Activated naive CD4-positive, alpha-beta T cell treated with anti-CD3 and anti-CD28 coated beads, Interleukin-2, amount 50 U/mL, for 24 hours (primary cell): ENCODE measurements around the gene CEP164.
"Not testable (repeated sequence)": the region's sequence is repeated elsewhere in the genome, so short reads cannot be mapped to it uniquely, and the experiment has no call there.

Source experiments
- H3K27ac Mint-ChIP-seq: one replicate; pipeline ENCODE4 v1.8.0; 2021; ENCODE audit warnings: mild to moderate bottlenecking, mixed read lengths
- H3K27me3 Mint-ChIP-seq: one replicate; pipeline ENCODE4 v1.8.0; 2021; ENCODE audit warnings: mixed read lengths
- H3K36me3 Mint-ChIP-seq: one replicate; pipeline ENCODE4 v1.8.0; 2021; ENCODE audit warnings: mixed read lengths
- H3K4me1 Mint-ChIP-seq: one replicate; pipeline ENCODE4 v1.8.0; 2021; ENCODE audit warnings: mixed read lengths
- H3K4me3 Mint-ChIP-seq: one replicate; pipeline ENCODE4 v1.8.0; 2021; ENCODE audit warnings: mild to moderate bottlenecking, mixed read lengths
- H3K9me3 Mint-ChIP-seq: one replicate; pipeline ENCODE4 v1.8.0; 2021; ENCODE audit warnings: mixed read lengths

Gene CEP164

GRCh38 chr11:117442049-117442868 is 114.6 kb downstream of the CEP164 start:
- Mint-ChIP-seq H3K4me3 (no peak overlapping the region), H3K27me3 (peaks cover 7% of the 10 kb centered on the region), H3K36me3 (no peaks in the 10 kb centered on the region), H3K4me1 (no peaks in the 10 kb centered on the region), H3K9me3 (no peaks in the 10 kb centered on the region), H3K27ac (no peak overlapping the region)

GRCh38 chr11:117442869-117443239 is 115.2 kb downstream of the CEP164 start:
- Mint-ChIP-seq H3K36me3 (no peaks in the 10 kb centered on the region), H3K4me1 (no peaks in the 10 kb centered on the region), H3K9me3 (no peaks in the 10 kb centered on the region), H3K4me3 (no peak overlapping the region), H3K27ac (peak overlapping the region; percentile 32), H3K27me3 (peaks cover 7% of the 10 kb centered on the region)

GRCh38 chr11:117443266-117444186 is 115.9 kb downstream of the CEP164 start:
- Mint-ChIP-seq H3K27me3 (peaks cover 7% of the 10 kb centered on the region), H3K36me3 (no peaks in the 10 kb centered on the region), H3K4me1 (no peaks in the 10 kb centered on the region), H3K4me3 (no peak overlapping the region), H3K27ac (no peak overlapping the region), H3K9me3 (no peaks in the 10 kb centered on the region)

- Mint-ChIP-seq H3K4me3 (no peak overlapping the region), H3K4me1 (no peaks in the 10 kb centered on the region), H3K36me3 (no peaks in the 10 kb centered on the region), H3K27me3 (peaks cover 6% of the 10 kb centered on the region), H3K9me3 (no peaks in the 10 kb centered on the region), H3K27ac (no peak overlapping the region)
These were observed 116.6 kb downstream of the CEP164 start for GRCh38 chr11:117444256-117444655.

GRCh38 chr11:117444711-117445658 is 117.3 kb downstream of the CEP164 start:
- H3K27me3 Mint-ChIP-seq: peaks cover 6% of the 10 kb centered on the region
- H3K36me3 Mint-ChIP-seq: no peaks in the 10 kb centered on the region

GRCh38 chr11:117449111-117449693 is 121.5 kb downstream of the CEP164 start:
- H3K4me1 Mint-ChIP-seq: no peaks in the 10 kb centered on the region
- H3K36me3 Mint-ChIP-seq: no peaks in the 10 kb centered on the region
- no peak overlapping the region for H3K27ac Mint-ChIP-seq
- H3K9me3 Mint-ChIP-seq: peaks cover 6% of the 10 kb centered on the region
- H3K27me3 Mint-ChIP-seq: no peaks in the 10 kb centered on the region
- no peak overlapping the region for H3K4me3 Mint-ChIP-seq

More at GRCh38 chr11:117444711-117445658, 117.3 kb downstream of the CEP164 start:
- Mint-ChIP-seq H3K4me3 (no peak overlapping the region), H3K27ac (no peak overlapping the region), H3K9me3 (no peaks in the 10 kb centered on the region), H3K4me1 (no peaks in the 10 kb centered on the region)

- Mint-ChIP-seq H3K4me1 (no peaks in the 10 kb centered on the region), H3K27ac (peak overlapping the region; percentile 78)
These were observed 126.4 kb downstream of the CEP164 start for GRCh38 chr11:117453886-117454563.

GRCh38 chr11:117454564-117454917 is 126.9 kb downstream of the CEP164 start:
- H3K4me3 Mint-ChIP-seq: no peak overlapping the region
- peaks cover 11% of the 10 kb centered on the region for H3K9me3 Mint-ChIP-seq
- H3K27ac Mint-ChIP-seq: peak overlapping the region; percentile 78
- H3K36me3 Mint-ChIP-seq: peaks cover 2% of the 10 kb centered on the region
- no peaks in the 10 kb centered on the region for H3K4me1 Mint-ChIP-seq
- peaks cover 1% of the 10 kb centered on the region for H3K27me3 Mint-ChIP-seq

More at GRCh38 chr11:117453886-117454563, 126.4 kb downstream of the CEP164 start:
- Mint-ChIP-seq H3K9me3 (peaks cover 11% of the 10 kb centered on the region), H3K4me3 (no peak overlapping the region), H3K27me3 (peaks cover 1% of the 10 kb centered on the region), H3K36me3 (peaks cover 2% of the 10 kb centered on the region)

- Mint-ChIP-seq H3K27ac (no peak overlapping the region), H3K36me3 (peaks cover 2% of the 10 kb centered on the region), H3K4me1 (no peaks in the 10 kb centered on the region), H3K27me3 (peaks cover 1% of the 10 kb centered on the region), H3K9me3 (peaks cover 11% of the 10 kb centered on the region), H3K4me3 (no peak overlapping the region)
These were observed 128.5 kb downstream of the CEP164 start for GRCh38 chr11:117456027-117456720.

GRCh38 chr11:117456721-117457029 is 129.0 kb downstream of the CEP164 start:
- not testable (repeated sequence) for H3K27me3 Mint-ChIP-seq, H3K36me3 Mint-ChIP-seq, H3K27ac Mint-ChIP-seq, H3K4me3 Mint-ChIP-seq, H3K4me1 Mint-ChIP-seq
- peaks cover 11% of the 10 kb centered on the region for H3K9me3 Mint-ChIP-seq

GRCh38 chr11:117457031-117457785 is 129.6 kb downstream of the CEP164 start:
- Mint-ChIP-seq H3K9me3 (peaks cover 11% of the 10 kb centered on the region), H3K27me3 (peaks cover 1% of the 10 kb centered on the region), H3K4me3 (no peak overlapping the region), H3K4me1 (no peaks in the 10 kb centered on the region), H3K27ac (no peak overlapping the region), H3K36me3 (peaks cover 2% of the 10 kb centered on the region)

- H3K36me3 Mint-ChIP-seq: peaks cover 2% of the 10 kb centered on the region
- H3K4me3 Mint-ChIP-seq: no peak overlapping the region
- H3K27ac Mint-ChIP-seq: no peak overlapping the region
- H3K4me1 Mint-ChIP-seq: no peaks in the 10 kb centered on the region
- peaks cover 1% of the 10 kb centered on the region for H3K27me3 Mint-ChIP-seq
- peaks cover 11% of the 10 kb centered on the region for H3K9me3 Mint-ChIP-seq
These were observed 130.2 kb downstream of the CEP164 start for GRCh38 chr11:117457835-117458234.

- Mint-ChIP-seq H3K36me3 (peaks cover 2% of the 10 kb centered on the region), H3K9me3 (peaks cover 11% of the 10 kb centered on the region), H3K27me3 (peaks cover 1% of the 10 kb centered on the region), H3K27ac (no peak overlapping the region), H3K4me3 (no peak overlapping the region), H3K4me1 (no peaks in the 10 kb centered on the region)
These were observed 130.8 kb downstream of the CEP164 start for GRCh38 chr11:117458275-117459122.
